ENCODE results near the gene ADGRV1.

The ADGRV1 gene

GRCh38 chr5:90882448-90882847, 323.9 kb downstream of the ADGRV1 start:
- no peaks in the 10 kb centered on the region for H3K36me3 ChIP-seq (ENCODE audit: insufficient read depth, low read length)
- no peaks in the 10 kb centered on the region for H3F3A ChIP-seq (ENCODE audit: low read depth)
- TF ChIP-seq CTCF (conservative IDR thresholded peaks at IDR 0.05; ENCODE audit: low read length) (no peak), EZH2phosphoT487 (IDR thresholded peaks at IDR 0.05; ENCODE audit: borderline replicate concordance) (no peak)
- no peaks in the 10 kb centered on the region for H3K9me3 ChIP-seq (ENCODE audit: insufficient read depth, low read depth, low read length)
- H4K20me1 ChIP-seq (ENCODE audit: insufficient read depth, low read length, poor library complexity, severe bottlenecking) = no peaks in the 10 kb centered on the region
- H3K79me2 ChIP-seq (ENCODE audit: insufficient read depth, low read length) = no peaks in the 10 kb centered on the region
- H3K27me3 ChIP-seq (ENCODE audit: insufficient read depth, low read length, poor library complexity, severe bottlenecking) = no peaks in the 10 kb centered on the region
- no peaks in the 10 kb centered on the region for H3K4me1 ChIP-seq (ENCODE audit: insufficient read depth, low read length, poor library complexity, severe bottlenecking)
- H3K4me3 ChIP-seq (ENCODE audit: low read length, poor library complexity, severe bottlenecking) = no peak overlapping the region
- H3K9ac ChIP-seq (ENCODE audit: low read depth, low read length, poor library complexity, severe bottlenecking) = no peak overlapping the region
- H3K9me2 ChIP-seq (replicated peaks; ENCODE audit: low read depth, low read length) = no peaks in the 10 kb centered on the region
- no peak overlapping the region for H3K4me2 ChIP-seq (ENCODE audit: low read depth, low read length, poor library complexity, severe bottlenecking)
- H2AFZ ChIP-seq (ENCODE audit: low read length) = no peak overlapping the region

GRCh38 chr5:90885180-90885868, 326.7 kb downstream of the ADGRV1 start:
- Histone ChIP-seq H3K9me3 (ENCODE audit: insufficient read depth, low read depth, low read length) (no peaks in the 10 kb centered on the region), H3K4me1 (ENCODE audit: insufficient read depth, low read length, poor library complexity, severe bottlenecking) (no peaks in the 10 kb centered on the region), H2AFZ (ENCODE audit: low read length) (no peak overlapping the region), H3K4me2 (ENCODE audit: low read depth, low read length, poor library complexity, severe bottlenecking) (no peak overlapping the region), H3K36me3 (ENCODE audit: insufficient read depth, low read length) (no peaks in the 10 kb centered on the region), H3F3A (ENCODE audit: low read depth) (no peaks in the 10 kb centered on the region), H3K4me3 (ENCODE audit: low read length, poor library complexity, severe bottlenecking) (no peak overlapping the region), H3K9ac (ENCODE audit: low read depth, low read length, poor library complexity, severe bottlenecking) (no peak overlapping the region), H3K9me2 (replicated peaks; ENCODE audit: low read depth, low read length) (no peaks in the 10 kb centered on the region), H3K27me3 (ENCODE audit: insufficient read depth, low read length, poor library complexity, severe bottlenecking) (no peaks in the 10 kb centered on the region), H4K20me1 (ENCODE audit: insufficient read depth, low read length, poor library complexity, severe bottlenecking) (no peaks in the 10 kb centered on the region), H3K79me2 (ENCODE audit: insufficient read depth, low read length) (no peaks in the 10 kb centered on the region)
- no peak for TF ChIP-seq EZH2phosphoT487 (IDR thresholded peaks at IDR 0.05; ENCODE audit: borderline replicate concordance)
- no peak for TF ChIP-seq CTCF (conservative IDR thresholded peaks at IDR 0.05; ENCODE audit: low read length)

- no peak overlapping the region for H3K9ac ChIP-seq (ENCODE audit: low read depth, low read length, poor library complexity, severe bottlenecking)
- no peaks in the 10 kb centered on the region for H3K9me2 ChIP-seq (replicated peaks; ENCODE audit: low read depth, low read length)
- no peaks in the 10 kb centered on the region for H4K20me1 ChIP-seq (ENCODE audit: insufficient read depth, low read length, poor library complexity, severe bottlenecking)
- no peaks in the 10 kb centered on the region for H3F3A ChIP-seq (ENCODE audit: low read depth)
- H3K4me2 ChIP-seq (ENCODE audit: low read depth, low read length, poor library complexity, severe bottlenecking) = no peak overlapping the region
- no peak for TF ChIP-seq CTCF (conservative IDR thresholded peaks at IDR 0.05; ENCODE audit: low read length)
- no peak for TF ChIP-seq EZH2phosphoT487 (IDR thresholded peaks at IDR 0.05; ENCODE audit: borderline replicate concordance)
- no peaks in the 10 kb centered on the region for H3K36me3 ChIP-seq (ENCODE audit: insufficient read depth, low read length)
- H3K9me3 ChIP-seq (ENCODE audit: insufficient read depth, low read depth, low read length) = no peaks in the 10 kb centered on the region
- H3K4me1 ChIP-seq (ENCODE audit: insufficient read depth, low read length, poor library complexity, severe bottlenecking) = no peaks in the 10 kb centered on the region
- H2AFZ ChIP-seq (ENCODE audit: low read length) = no peak overlapping the region
- H3K4me3 ChIP-seq (ENCODE audit: low read length, poor library complexity, severe bottlenecking) = no peak overlapping the region
- H3K79me2 ChIP-seq (ENCODE audit: insufficient read depth, low read length) = no peaks in the 10 kb centered on the region
- no peaks in the 10 kb centered on the region for H3K27me3 ChIP-seq (ENCODE audit: insufficient read depth, low read length, poor library complexity, severe bottlenecking)
Measured at GRCh38 chr5:90886381-90886780, 327.8 kb downstream of the ADGRV1 start.

Data from Loucy (cell line).